Cardiac fibroblast (primary cell): ENCODE results near the gene MUC6.

Source experiments
- DNase-seq, 2 donors: peaks; one replicate each; pipeline versions ENCODE4 v3.0.0 to v3.0.0-alpha.2; 2010; ENCODE audit warnings: low read depth in 2 of 2
- H3K4me3 ChIP-seq, 2 donors: replicated peaks in 1 of 2; 1 replicate in 1 of 2; 2 replicates in 1 of 2; pipeline ENCODE4 v1.5.1; 2011; ENCODE audit warnings: low read depth in 2 of 2, low read length in 2 of 2, mild to moderate bottlenecking in 2 of 2, moderate library complexity in 1 of 2
- TF ChIP-seq, protein P1 (sequence below): IDR thresholded peaks from one replicate; pipeline ENCODE4 v1.5.1; 2011; ENCODE audit warnings: low read depth, mild to moderate bottlenecking, low read length, inconsistent platforms

Gene MUC6

GRCh38 chr11:986952-987305 is 49.6 kb downstream of the MUC6 start:
- H3K4me3 ChIP-seq, result no peak overlapping the region
- DNase-seq, result no peak

DNA sequence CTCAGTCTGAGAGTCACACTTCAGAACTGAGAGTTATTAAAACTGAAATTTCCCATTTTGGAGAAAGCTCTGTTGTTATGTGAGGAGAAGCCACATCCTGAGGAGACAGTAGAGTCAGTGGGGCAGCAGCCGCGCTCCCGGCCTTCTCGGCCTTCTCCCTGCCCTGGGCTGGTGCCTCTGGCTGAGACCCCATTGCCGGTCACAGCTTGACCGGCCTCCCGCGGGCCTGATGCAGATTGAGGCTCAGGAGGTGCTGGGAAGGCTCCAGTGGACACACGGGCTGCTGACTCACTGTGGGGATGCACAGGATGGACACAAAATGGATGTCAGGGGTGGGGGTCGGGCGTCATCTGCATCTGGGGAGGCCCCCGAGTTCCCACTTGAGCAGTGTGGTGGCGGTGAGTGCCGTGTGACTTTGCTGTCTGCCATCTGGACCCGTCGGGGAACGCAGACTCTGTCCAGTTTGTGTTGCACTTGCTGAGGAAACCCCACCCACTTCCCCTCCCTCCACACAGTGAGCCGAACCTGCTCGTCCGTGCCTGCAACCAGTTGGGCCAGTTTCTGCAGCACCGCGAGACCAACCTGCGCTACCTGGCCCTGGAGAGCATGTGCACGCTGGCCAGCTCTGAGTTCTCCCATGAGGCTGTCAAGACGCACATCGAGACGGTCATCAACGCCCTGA is 50.1 kb downstream of the MUC6 start:
- H3K4me3 ChIP-seq, result no peak overlapping the region
- TF ChIP-seq, protein P1, sequence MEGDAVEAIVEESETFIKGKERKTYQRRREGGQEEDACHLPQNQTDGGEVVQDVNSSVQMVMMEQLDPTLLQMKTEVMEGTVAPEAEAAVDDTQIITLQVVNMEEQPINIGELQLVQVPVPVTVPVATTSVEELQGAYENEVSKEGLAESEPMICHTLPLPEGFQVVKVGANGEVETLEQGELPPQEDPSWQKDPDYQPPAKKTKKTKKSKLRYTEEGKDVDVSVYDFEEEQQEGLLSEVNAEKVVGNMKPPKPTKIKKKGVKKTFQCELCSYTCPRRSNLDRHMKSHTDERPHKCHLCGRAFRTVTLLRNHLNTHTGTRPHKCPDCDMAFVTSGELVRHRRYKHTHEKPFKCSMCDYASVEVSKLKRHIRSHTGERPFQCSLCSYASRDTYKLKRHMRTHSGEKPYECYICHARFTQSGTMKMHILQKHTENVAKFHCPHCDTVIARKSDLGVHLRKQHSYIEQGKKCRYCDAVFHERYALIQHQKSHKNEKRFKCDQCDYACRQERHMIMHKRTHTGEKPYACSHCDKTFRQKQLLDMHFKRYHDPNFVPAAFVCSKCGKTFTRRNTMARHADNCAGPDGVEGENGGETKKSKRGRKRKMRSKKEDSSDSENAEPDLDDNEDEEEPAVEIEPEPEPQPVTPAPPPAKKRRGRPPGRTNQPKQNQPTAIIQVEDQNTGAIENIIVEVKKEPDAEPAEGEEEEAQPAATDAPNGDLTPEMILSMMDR, result no peak
- DNase-seq, result no peak

More at GRCh38 chr11:986952-987305, 49.6 kb downstream of the MUC6 start:
- TF ChIP-seq, protein P1, result no peak

- TF ChIP-seq, protein P1, result no peak
- no peak for DNase-seq
- no peak overlapping the region for H3K4me3 ChIP-seq
Measured at GRCh38 chr11:985848-986247, 50.7 kb downstream of the MUC6 start.

DNA sequence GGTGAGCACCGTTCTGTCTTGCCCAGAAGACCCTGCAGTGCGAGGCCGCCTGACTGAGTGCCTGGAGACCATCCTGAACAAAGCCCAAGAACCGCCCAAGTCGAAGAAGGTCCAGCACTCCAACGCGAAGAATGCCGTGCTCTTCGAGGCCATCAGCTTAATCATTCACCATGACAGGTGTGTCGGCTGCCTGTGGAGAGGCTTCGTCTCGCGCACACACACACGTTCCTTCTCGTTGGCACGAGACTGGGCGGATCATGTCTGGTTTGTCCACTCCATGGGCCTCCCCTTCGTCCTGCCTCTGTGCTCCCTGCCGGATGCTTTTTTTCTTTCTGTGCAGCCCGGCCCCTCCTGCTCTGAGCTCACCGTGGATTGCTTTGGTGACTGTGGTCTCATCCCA is 51.1 kb downstream of the MUC6 start:
- TF ChIP-seq, protein P1, result no peak
- no peak for DNase-seq

DNA sequence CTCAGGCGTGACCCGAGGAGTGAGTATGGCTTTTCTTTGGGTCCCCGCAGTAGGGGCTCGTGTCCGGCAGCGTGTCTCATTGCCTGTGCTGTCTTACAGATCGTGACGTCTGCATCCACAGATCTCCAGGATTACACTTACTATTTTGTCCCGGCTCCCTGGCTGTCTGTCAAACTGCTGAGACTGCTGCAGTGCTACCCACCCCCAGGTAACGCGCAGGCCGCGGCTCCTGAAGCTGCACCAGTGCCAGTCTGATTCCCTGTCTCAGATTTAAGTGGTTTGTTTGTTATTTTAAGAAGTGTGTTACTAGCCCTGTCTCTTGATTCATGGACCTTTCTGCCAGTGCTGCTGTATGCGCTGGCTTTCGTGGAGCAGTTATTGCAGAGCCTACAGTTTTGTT is 52.0 kb downstream of the MUC6 start:
- no peak overlapping the region for H3K4me3 ChIP-seq
- TF ChIP-seq, protein P1, result no peak

More for the DNA sequence above, 51.1 kb downstream of the MUC6 start:
- no peak overlapping the region for H3K4me3 ChIP-seq

GRCh38 chr11:981764-982163 is 54.8 kb downstream of the MUC6 start:
- DNase-seq, result no peak
- TF ChIP-seq, protein P1, result no peak
- H3K4me3 ChIP-seq, result no peak overlapping the region

More for the DNA sequence above, 52.0 kb downstream of the MUC6 start:
- DNase-seq, result no peak
